ENCODE results near the gene JAKMIP1.

- TF ChIP-seq POLR2A (IDR thresholded peaks at IDR 0.05) = no peak
- TF ChIP-seq CTCF (IDR thresholded peaks at IDR 0.05) = no peak
These were observed 136.0 kb downstream of the JAKMIP1 start for GRCh38 chr4:6064383-6064782.

All from esophagus squamous epithelium (tissue), 4 donors.